Suprapubic skin (tissue), 4 donors: Measurements from ENCODE around the gene MCTP2. TPM values are rescaled to one million over a fixed set of nuclear protein-coding genes. Genes with fewer than 3 reads are reported as not detected.

Experiments used
- DNase-seq, 2 donors: peaks; one replicate each; pipeline ENCODE4 v3.0.0-alpha.2; 2019; ENCODE audit warnings: low spot score in 2 of 2
- H3K27ac ChIP-seq: fragments of 200-600 bp; sonication (generic); one replicate; pipeline ENCODE4 v1.5.1; 2019
- H3K27me3 ChIP-seq: fragments of 200-600 bp; sonication (generic); one replicate; pipeline ENCODE4 v1.5.1; 2019
- H3K36me3 ChIP-seq: fragments of 200-600 bp; sonication (generic); one replicate; pipeline ENCODE4 v1.5.1; 2019
- H3K4me1 ChIP-seq: fragments of 200-600 bp; sonication (generic); one replicate; pipeline ENCODE4 v1.5.1; 2019
- H3K4me3 ChIP-seq: fragments of 200-600 bp; sonication (generic); one replicate; pipeline ENCODE4 v1.5.1; 2019; ENCODE audit warnings: mild to moderate bottlenecking
- H3K9me3 ChIP-seq: fragments of 200-600 bp; sonication (generic); one replicate; pipeline ENCODE4 v1.5.1; 2019
- CTCF ChIP-seq, 2 donors: fragments of 200-600 bp in 1 of 2; fragments of 450-650 bp in 1 of 2; sonication (generic) in 1 of 2; IDR thresholded peaks; one replicate each; pipeline ENCODE4 v1.5.1; 2016 to 2019; ENCODE audit warnings: antibody characterized with exemption in 2 of 2, mild to moderate bottlenecking in 1 of 2, moderate library complexity in 1 of 2
- EP300 ChIP-seq: sonication (generic); formaldehyde crosslinking; IDR thresholded peaks from one replicate; pipeline ENCODE4 v1.6.1; 2017; ENCODE audit warnings: antibody characterized with exemption
- POLR2A ChIP-seq, 2 donors: fragments of 450-650 bp; IDR thresholded peaks; one replicate each; pipeline ENCODE4 v1.6.1; 2017; ENCODE audit warnings: antibody characterized with exemption in 2 of 2, mild to moderate bottlenecking in 2 of 2, moderate library complexity in 2 of 2
- POLR2AphosphoS5 ChIP-seq, 3 donors: sonication (generic); formaldehyde crosslinking; IDR thresholded peaks; one replicate each; pipeline ENCODE4 v1.6.1; 2017; ENCODE audit warnings: antibody characterized with exemption in 3 of 3
- WGBS: methylation state at CpG from one replicate; pipeline ENCODE4 v1.1.5; 2018; 5-methylcytosine and 5-hydroxymethylcytosine counted together
- total RNA-seq, 4 donors: library from RNA; depleted of rRNA; stranded (reverse); fragments of >200 nt; gene quantifications; one replicate each; pipeline ENCODE4 v1.1.0, GENCODE V29; 2016

Gene MCTP2
- total RNA-seq, 4 donors from 2014 or later, result 17.2 to 41.8 (median 20.5) TPM

- WGBS, result 98% methylated on average over 3 of the region's 3 CpGs
- DNase-seq, result no peak
- peaks cover 9% of the 10 kb centered on the region for H3K36me3 ChIP-seq
- no peaks in the 10 kb centered on the region for H3K4me1 ChIP-seq
- no peaks in the 10 kb centered on the region for H3K27me3 ChIP-seq
- TF ChIP-seq POLR2AphosphoS5 (IDR thresholded peaks at IDR 0.05) (no peak), CTCF (IDR thresholded peaks at IDR 0.05) (no peak), POLR2A (IDR thresholded peaks at IDR 0.05) (no peak), EP300 (no peak)
- H3K9me3 ChIP-seq, result no peaks in the 10 kb centered on the region
- no peak overlapping the region for H3K27ac ChIP-seq
- H3K4me3 ChIP-seq, result no peak overlapping the region
Measured at GRCh38 chr15:94359716-94360115, 128.4 kb downstream of the MCTP2 start.

- 88% methylated on average over 7 of the region's 7 CpGs for WGBS
Measured at GRCh38 chr15:94360251-94360685, 128.9 kb downstream of the MCTP2 start.

DNA sequence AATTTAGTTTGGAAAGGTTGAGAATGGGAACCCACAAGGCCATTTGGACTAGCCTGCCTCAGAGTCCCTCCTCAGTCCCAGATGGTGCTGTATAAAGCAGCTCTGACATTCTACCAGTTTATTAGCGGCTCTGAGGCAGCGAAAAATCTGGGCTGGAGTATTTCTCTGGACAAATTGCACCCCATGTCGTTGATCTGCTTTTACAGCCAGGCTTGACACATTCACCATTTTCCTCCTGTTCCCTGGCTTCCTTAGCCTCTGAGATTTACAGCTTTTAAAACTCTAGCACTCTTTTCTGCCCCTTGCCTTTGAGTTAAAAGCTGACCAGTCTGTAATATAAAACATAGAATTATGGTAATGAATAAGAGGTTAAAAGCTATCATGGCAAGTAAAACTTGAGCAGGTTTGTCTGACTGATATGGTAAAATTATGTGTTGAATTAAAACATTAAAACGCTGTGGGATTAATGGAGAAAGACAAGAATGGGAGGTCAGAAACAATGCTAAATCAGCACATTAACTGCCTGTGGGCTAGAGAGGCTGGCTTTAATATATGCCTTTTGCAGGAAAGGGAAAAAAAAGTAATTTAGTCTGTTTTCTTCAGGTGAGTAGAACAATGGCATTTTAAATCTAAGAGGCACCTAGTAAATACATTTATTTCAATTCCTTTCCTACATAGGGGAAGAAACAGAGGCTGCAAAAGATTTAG lies 131.2 kb downstream of the MCTP2 start:
- no peaks in the 10 kb centered on the region for H3K9me3 ChIP-seq
- peaks cover 15% of the 10 kb centered on the region for H3K36me3 ChIP-seq
- TF ChIP-seq POLR2A (IDR thresholded peaks at IDR 0.05) (no peak), EP300 (no peak), CTCF (IDR thresholded peaks at IDR 0.05) (no peak), POLR2AphosphoS5 (IDR thresholded peaks at IDR 0.05) (no peak)
- no peak for DNase-seq
- H3K27me3 ChIP-seq, result no peaks in the 10 kb centered on the region
- WGBS, result 74% methylated on average over 4 of the region's 4 CpGs
- no peak overlapping the region for H3K4me3 ChIP-seq
- H3K4me1 ChIP-seq, result no peaks in the 10 kb centered on the region
- H3K27ac ChIP-seq, result no peak overlapping the region

More at GRCh38 chr15:94360251-94360685, 128.9 kb downstream of the MCTP2 start:
- Histone ChIP-seq H3K36me3 (peaks cover 9% of the 10 kb centered on the region), H3K27me3 (no peaks in the 10 kb centered on the region), H3K4me1 (no peaks in the 10 kb centered on the region), H3K4me3 (no peak overlapping the region), H3K27ac (no peak overlapping the region), H3K9me3 (no peaks in the 10 kb centered on the region)
- TF ChIP-seq POLR2A (IDR thresholded peaks at IDR 0.05), result no peak
- no peak for DNase-seq

DNA sequence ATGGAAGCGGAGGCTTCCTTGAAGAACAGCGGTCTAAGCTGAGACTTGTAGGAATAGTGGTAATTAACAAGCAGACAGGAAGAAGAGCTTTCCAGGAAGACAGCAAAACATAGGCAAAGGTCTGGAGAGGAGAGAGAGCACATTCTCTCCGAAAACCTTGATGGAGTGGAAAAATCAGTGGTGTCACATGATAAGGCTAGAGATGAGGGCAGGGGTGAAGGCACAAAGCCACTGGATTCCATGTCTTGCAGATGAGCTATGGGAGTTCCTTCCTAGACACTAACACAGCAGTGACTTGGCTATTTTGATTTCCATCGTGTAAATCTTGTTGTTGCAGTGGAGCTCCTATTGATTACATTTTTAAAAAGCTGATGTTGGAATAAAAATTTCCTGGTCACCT lies 132.0 kb downstream of the MCTP2 start:
- TF ChIP-seq EP300, result no peak
- no peak for TF ChIP-seq POLR2A (IDR thresholded peaks at IDR 0.05)
- TF ChIP-seq POLR2AphosphoS5 (IDR thresholded peaks at IDR 0.05), result no peak
- TF ChIP-seq CTCF (IDR thresholded peaks at IDR 0.05), result no peak
- no peak for DNase-seq
- no peaks in the 10 kb centered on the region for H3K4me1 ChIP-seq
- H3K27me3 ChIP-seq, result no peaks in the 10 kb centered on the region
- 80% methylated on average over 4 of the region's 4 CpGs for WGBS
- no peaks in the 10 kb centered on the region for H3K9me3 ChIP-seq
- no peak overlapping the region for H3K27ac ChIP-seq
- no peak overlapping the region for H3K4me3 ChIP-seq
- H3K36me3 ChIP-seq, result peaks cover 22% of the 10 kb centered on the region

- WGBS, result 70% methylated on average over 4 of the region's 4 CpGs
- H3K9me3 ChIP-seq, result no peaks in the 10 kb centered on the region
- DNase-seq, result no peak
- no peaks in the 10 kb centered on the region for H3K27me3 ChIP-seq
- no peak overlapping the region for H3K27ac ChIP-seq
- no peaks in the 10 kb centered on the region for H3K4me1 ChIP-seq
- H3K36me3 ChIP-seq, result peaks cover 16% of the 10 kb centered on the region
- no peak for TF ChIP-seq CTCF (IDR thresholded peaks at IDR 0.05)
- TF ChIP-seq EP300, result no peak
- no peak for TF ChIP-seq POLR2AphosphoS5 (IDR thresholded peaks at IDR 0.05)
- TF ChIP-seq POLR2A (IDR thresholded peaks at IDR 0.05), result no peak
- H3K4me3 ChIP-seq, result no peak overlapping the region
Measured at GRCh38 chr15:94366781-94367180, 135.4 kb downstream of the MCTP2 start.
